Naive thymus-derived CD8-positive, alpha-beta T cell (primary cell): Measurements from ENCODE around the gene PSD2. TPM values are rescaled to one million over a fixed set of nuclear protein-coding genes. Genes with fewer than 3 reads are reported as not detected.
A peak's percentile ranks its signal among the peaks of the same experiment; 100 is the strongest.

Source experiments
- ATAC-seq, 2 donors: fragments of 150-1000 bp; cut with Tn5 transposase in 1 of 2; sonication (Bioruptor Pico), chemical (Tn5 transposase) in 1 of 2; 1 replicate in 1 of 2; 2 replicates in 1 of 2; pipeline ENCODE4 v1.10.0; 2021; ENCODE audit warnings: mild to moderate bottlenecking in 2 of 2, moderate library complexity in 2 of 2
- POLR2A ChIA-PET: fragments of 350-600 bp; sonication (Branson Sonifier 250); formaldehyde crosslinking; loops from one replicate; lab custom pipeline; 2021; ENCODE audit warnings: antibody characterized with exemption; lab: Charles Lee
- DNase-seq, 10 donors: peaks; one replicate each; pipeline versions ENCODE4 v3.0.0 to v3.0.0-alpha.2; 2020 to 2022
- H3K27ac Mint-ChIP-seq, 10 donors: one replicate each; pipeline ENCODE4 v1.8.0; 2020 to 2022; ENCODE audit warnings: mild to moderate bottlenecking in 10 of 10, mixed read lengths in 10 of 10, moderate library complexity in 4 of 10, inconsistent platforms in 1 of 10
- H3K27me3 Mint-ChIP-seq, 5 donors: one replicate each; pipeline ENCODE4 v1.8.0; 2021 to 2022; ENCODE audit warnings: mixed read lengths in 5 of 5
- H3K36me3 Mint-ChIP-seq, 3 donors: one replicate each; pipeline ENCODE4 v1.8.0; 2020 to 2022; ENCODE audit warnings: mixed read lengths in 3 of 3, mild to moderate bottlenecking in 2 of 3, inconsistent platforms in 1 of 3
- H3K4me1 Mint-ChIP-seq, 4 donors: one replicate each; pipeline ENCODE4 v1.8.0; 2021 to 2022; ENCODE audit warnings: mixed read lengths in 4 of 4
- H3K4me3 Mint-ChIP-seq, 10 donors: one replicate each; pipeline ENCODE4 v1.8.0; 2020 to 2022; ENCODE audit warnings: mild to moderate bottlenecking in 10 of 10, mixed read lengths in 10 of 10, moderate library complexity in 6 of 10, inconsistent platforms in 1 of 10
- H3K9me3 Mint-ChIP-seq, 9 donors: one replicate each; pipeline ENCODE4 v1.8.0; 2020 to 2022; ENCODE audit warnings: mixed read lengths in 9 of 9, mild to moderate bottlenecking in 3 of 9, inconsistent platforms in 1 of 9, moderate library complexity in 1 of 9
- polyA plus RNA-seq, 3 donors: library from polyadenylated mRNA; unstranded; fragments of 300-500 nt; fragmentation: Illumina TruSeq; gene quantifications; one replicate each; pipeline ENCODE4 v1.2.3, GENCODE V29; 2021
- total RNA-seq, 8 experiments: library from RNA in 2 of 8; stranded (reverse) in 2 of 8; gene quantifications; one replicate each; pipeline ENCODE4 v1.2.3 and lab custom pipeline; 2021 to 2026

The PSD2 gene
- total and polyA plus RNA-seq, 5 experiments from 2014 or later: 0.08 to 0.19 (median 0.08) TPM; not detected in 2

GRCh38 chr5:139838381-139839197 is 43.0 kb downstream of the PSD2 start:
- no peak overlapping the region for H3K4me3 Mint-ChIP-seq
- no peak overlapping the region for H3K27ac Mint-ChIP-seq
- no peak for ATAC-seq
- peak in 1 of 10 donors; percentile 24 for DNase-seq
- peaks cover 6 to 41% (median 20%) of the 10 kb centered on the region in 5 donors for H3K27me3 Mint-ChIP-seq
- no peaks in the 10 kb centered on the region for H3K36me3 Mint-ChIP-seq
- POLR2A ChIA-PET: no interaction called here
- no peaks in the 10 kb centered on the region for H3K4me1 Mint-ChIP-seq
- no peaks in the 10 kb centered on the region for H3K9me3 Mint-ChIP-seq

GRCh38 chr5:139839232-139839815 is 43.7 kb downstream of the PSD2 start:
- Mint-ChIP-seq H3K36me3 (no peaks in the 10 kb centered on the region), H3K4me1 (peaks cover 0 to 1% (median under 1%) of the 10 kb centered on the region in 4 donors), H3K9me3 (no peaks in the 10 kb centered on the region), H3K27ac (no peak overlapping the region), H3K4me3 (no peak overlapping the region), H3K27me3 (peaks cover 6 to 37% (median 20%) of the 10 kb centered on the region in 5 donors)
- ATAC-seq (no peak), DNase-seq (peak in 1 of 10 donors; percentile 30)
- POLR2A ChIA-PET: no interaction called here

- H3K4me3 Mint-ChIP-seq: no peak overlapping the region
- peaks cover 10 to 38% (median 15%) of the 10 kb centered on the region in 5 donors for H3K27me3 Mint-ChIP-seq
- no peaks in the 10 kb centered on the region for H3K36me3 Mint-ChIP-seq
- ATAC-seq (no peak), DNase-seq (peak in 1 of 10 donors; percentile 15)
- H3K4me1 Mint-ChIP-seq: peaks cover 3 to 6% (median 3%) of the 10 kb centered on the region in 4 donors
- no peak overlapping the region for H3K27ac Mint-ChIP-seq
- POLR2A ChIA-PET: no interaction called here
- H3K9me3 Mint-ChIP-seq: no peaks in the 10 kb centered on the region
These were observed 44.3 kb downstream of the PSD2 start for GRCh38 chr5:139839918-139840317.

GRCh38 chr5:139841549-139841948 is 45.9 kb downstream of the PSD2 start:
- Mint-ChIP-seq H3K27me3 (peaks cover 2 to 28% (median 6%) of the 10 kb centered on the region in 5 donors), H3K36me3 (no peaks in the 10 kb centered on the region), H3K4me3 (no peak overlapping the region), H3K4me1 (peaks cover 3 to 6% (median 3%) of the 10 kb centered on the region in 4 donors), H3K27ac (no peak overlapping the region), H3K9me3 (no peaks in the 10 kb centered on the region)
- DNase-seq (no peak), ATAC-seq (no peak)
- POLR2A ChIA-PET: no interaction called here

GRCh38 chr5:139842321-139842720 is 46.7 kb downstream of the PSD2 start:
- H3K4me1 Mint-ChIP-seq: peaks cover 3 to 12% (median 6%) of the 10 kb centered on the region in 4 donors
- H3K27ac Mint-ChIP-seq: no peak overlapping the region
- H3K9me3 Mint-ChIP-seq: no peaks in the 10 kb centered on the region
- DNase-seq: no peak
- no peak for ATAC-seq
- no peaks in the 10 kb centered on the region for H3K36me3 Mint-ChIP-seq
- no peak overlapping the region for H3K4me3 Mint-ChIP-seq
- H3K27me3 Mint-ChIP-seq: peaks cover 0 to 23% (median 6%) of the 10 kb centered on the region in 5 donors
- POLR2A ChIA-PET: no interaction called here

- H3K9me3 Mint-ChIP-seq: no peaks in the 10 kb centered on the region
- H3K27me3 Mint-ChIP-seq: peaks cover 0 to 22% (median 8%) of the 10 kb centered on the region in 5 donors
- H3K4me1 Mint-ChIP-seq: peaks cover 8 to 20% (median 12%) of the 10 kb centered on the region in 4 donors
- H3K27ac Mint-ChIP-seq: no peak overlapping the region
- ATAC-seq: no peak
- H3K36me3 Mint-ChIP-seq: no peaks in the 10 kb centered on the region
- POLR2A ChIA-PET: interaction anchor here (0.5 kb wide), 1 partner anchor 593 kb away, joined by 4 read pairs; no protein-coding TSS in a partner anchor
- DNase-seq: no peak
- no peak overlapping the region for H3K4me3 Mint-ChIP-seq
These were observed 48.4 kb downstream of the PSD2 start for GRCh38 chr5:139843991-139844390.

GRCh38 chr5:139844472-139845145 is 49.0 kb downstream of the PSD2 start:
- peak in 1 of 2 donors; percentile 16 for ATAC-seq

GRCh38 chr5:139845846-139846681 is 50.5 kb downstream of the PSD2 start:
- no peaks in the 10 kb centered on the region for H3K9me3 Mint-ChIP-seq
- H3K27ac Mint-ChIP-seq: no peak overlapping the region
- H3K4me3 Mint-ChIP-seq: peak overlapping the region in 4 of 10 donors; percentile 14 to 71 (median 44)
- no peak for DNase-seq
- ATAC-seq: no peak
- POLR2A ChIA-PET: interaction anchor here (1.2 kb wide), 1 partner anchor 55 kb away, joined by 3 read pairs; no protein-coding TSS in a partner anchor
- H3K36me3 Mint-ChIP-seq: no peaks in the 10 kb centered on the region
- peaks cover 15 to 32% (median 19%) of the 10 kb centered on the region in 4 donors for H3K4me1 Mint-ChIP-seq
- H3K27me3 Mint-ChIP-seq: peaks cover 0 to 22% (median 8%) of the 10 kb centered on the region in 5 donors

More at GRCh38 chr5:139844472-139845145, 49.0 kb downstream of the PSD2 start:
- DNase-seq: peak; percentile 55 to 87 (median 64)
- Mint-ChIP-seq H3K27ac (peak overlapping the region in 2 of 10 donors; percentile 14 to 76), H3K4me1 (peaks cover 11 to 26% (median 15%) of the 10 kb centered on the region in 4 donors), H3K4me3 (peak overlapping the region in 2 of 10 donors; percentile 20 to 81), H3K9me3 (no peaks in the 10 kb centered on the region), H3K27me3 (peaks cover 0 to 22% (median 8%) of the 10 kb centered on the region in 5 donors), H3K36me3 (no peaks in the 10 kb centered on the region)
- POLR2A ChIA-PET: no interaction called here

GRCh38 chr5:139847091-139847490 is 51.5 kb downstream of the PSD2 start:
- DNase-seq (no peak), ATAC-seq (no peak)
- H3K27ac Mint-ChIP-seq: peak overlapping the region in 4 of 10 donors; percentile 33 to 67 (median 60)
- peaks cover 0 to 22% (median 8%) of the 10 kb centered on the region in 5 donors for H3K27me3 Mint-ChIP-seq
- peaks cover 15 to 32% (median 19%) of the 10 kb centered on the region in 4 donors for H3K4me1 Mint-ChIP-seq
- no peaks in the 10 kb centered on the region for H3K9me3 Mint-ChIP-seq
- no peaks in the 10 kb centered on the region for H3K36me3 Mint-ChIP-seq
- peak overlapping the region in 9 of 10 donors; percentile 18 to 72 (median 55) for H3K4me3 Mint-ChIP-seq
- POLR2A ChIA-PET: interaction anchor here (0.6 to 1.2 kb wide), 6 partner anchors 56 to 1494 kb away, joined by 3 to 5 read pairs (median 4); partner anchors contain the start of gene MATR3

GRCh38 chr5:139847790-139848507 is 52.3 kb downstream of the PSD2 start:
- Mint-ChIP-seq H3K4me3 (peak overlapping the region in 9 of 10 donors; percentile 33 to 82 (median 67)), H3K9me3 (no peaks in the 10 kb centered on the region), H3K27ac (peak overlapping the region in 3 of 10 donors; percentile 9 to 65 (median 64)), H3K27me3 (peaks cover 0 to 22% (median 8%) of the 10 kb centered on the region in 5 donors), H3K4me1 (peaks cover 15 to 32% (median 19%) of the 10 kb centered on the region in 4 donors), H3K36me3 (no peaks in the 10 kb centered on the region)
- ATAC-seq: peak; percentile 84 to 89
- POLR2A ChIA-PET: interaction anchor here (0.6 to 1.2 kb wide), 9 partner anchors 57 to 1495 kb away, joined by 3 to 5 read pairs (median 3); partner anchors contain the start of gene MATR3
- DNase-seq: peak; percentile 71 to 90 (median 79)
